GM18520 (cell line): Measurements from ENCODE around the gene TRIM72.
"Not testable (repeated sequence)": the region's sequence is repeated elsewhere in the genome, so short reads cannot be mapped to it uniquely, and the experiment has no call there.

Experiments
- ATAC-seq: cut with Tn5 transposase; IDR thresholded peaks from one replicate; pipeline ENCODE4 v1.9.1; 2021; ENCODE audit not compliant: unreplicated experiment

TRIM72 gene

DNA sequence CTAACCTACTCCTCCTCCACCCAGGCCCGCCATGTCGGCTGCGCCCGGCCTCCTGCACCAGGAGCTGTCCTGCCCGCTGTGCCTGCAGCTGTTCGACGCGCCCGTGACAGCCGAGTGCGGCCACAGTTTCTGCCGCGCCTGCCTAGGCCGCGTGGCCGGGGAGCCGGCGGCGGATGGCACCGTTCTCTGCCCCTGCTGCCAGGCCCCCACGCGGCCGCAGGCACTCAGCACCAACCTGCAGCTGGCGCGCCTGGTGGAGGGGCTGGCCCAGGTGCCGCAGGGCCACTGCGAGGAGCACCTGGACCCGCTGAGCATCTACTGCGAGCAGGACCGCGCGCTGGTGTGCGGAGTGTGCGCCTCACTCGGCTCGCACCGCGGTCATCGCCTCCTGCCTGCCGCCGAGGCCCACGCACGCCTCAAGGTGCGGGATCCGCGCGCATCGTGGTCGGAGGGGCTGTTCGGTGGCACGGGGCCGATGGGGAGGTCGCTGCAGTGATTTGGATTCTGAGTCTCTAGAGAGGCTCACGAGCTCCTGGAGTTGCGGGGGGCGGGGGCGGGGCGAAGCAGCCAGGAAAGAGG is 878 bp downstream of the TRIM72 start:
- ATAC-seq, result no peak

DNA sequence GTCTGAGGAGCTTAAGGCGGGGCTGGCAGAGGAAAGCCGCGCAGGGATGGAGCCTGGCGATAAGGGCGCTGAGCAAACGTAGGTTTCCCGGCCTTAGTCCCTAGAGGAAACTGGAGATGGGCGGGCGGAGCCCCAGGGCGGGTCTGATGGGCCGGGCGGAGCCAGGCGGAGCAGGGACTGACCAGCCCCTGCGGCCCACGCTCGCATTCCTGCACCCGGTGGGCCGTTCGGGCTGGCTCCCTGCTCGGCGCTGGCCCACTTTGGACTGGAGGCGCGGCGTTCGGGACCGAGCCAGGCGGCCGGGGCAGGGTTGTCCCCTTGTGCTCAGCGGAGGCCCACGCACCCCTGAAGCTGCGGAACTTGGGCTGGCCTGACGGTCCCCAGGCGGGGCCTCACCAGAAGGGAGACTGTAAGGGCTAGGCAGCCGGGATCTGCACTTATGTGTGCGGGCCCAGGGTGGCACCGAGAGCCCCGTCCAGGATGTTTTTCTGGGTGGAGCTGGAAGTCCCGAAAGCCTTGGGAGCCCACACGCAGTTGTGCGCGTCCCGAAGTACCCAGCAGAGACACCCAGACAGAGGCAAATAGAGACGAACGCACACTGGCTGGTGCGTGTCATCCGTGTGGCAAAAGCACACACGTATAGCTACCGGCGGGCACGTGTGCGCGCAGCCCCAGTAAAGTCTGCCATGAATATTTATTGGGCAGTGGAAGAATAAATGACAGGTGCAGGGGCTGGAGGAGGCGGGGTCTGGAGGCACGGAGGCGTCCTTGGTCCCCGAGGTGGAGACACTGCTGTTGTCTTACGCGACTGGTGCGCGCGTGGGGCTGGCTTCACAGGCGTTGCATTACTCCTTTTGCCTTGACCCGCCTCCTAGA is 1.6 kb downstream of the TRIM72 start:
- ATAC-seq, result no peak

DNA sequence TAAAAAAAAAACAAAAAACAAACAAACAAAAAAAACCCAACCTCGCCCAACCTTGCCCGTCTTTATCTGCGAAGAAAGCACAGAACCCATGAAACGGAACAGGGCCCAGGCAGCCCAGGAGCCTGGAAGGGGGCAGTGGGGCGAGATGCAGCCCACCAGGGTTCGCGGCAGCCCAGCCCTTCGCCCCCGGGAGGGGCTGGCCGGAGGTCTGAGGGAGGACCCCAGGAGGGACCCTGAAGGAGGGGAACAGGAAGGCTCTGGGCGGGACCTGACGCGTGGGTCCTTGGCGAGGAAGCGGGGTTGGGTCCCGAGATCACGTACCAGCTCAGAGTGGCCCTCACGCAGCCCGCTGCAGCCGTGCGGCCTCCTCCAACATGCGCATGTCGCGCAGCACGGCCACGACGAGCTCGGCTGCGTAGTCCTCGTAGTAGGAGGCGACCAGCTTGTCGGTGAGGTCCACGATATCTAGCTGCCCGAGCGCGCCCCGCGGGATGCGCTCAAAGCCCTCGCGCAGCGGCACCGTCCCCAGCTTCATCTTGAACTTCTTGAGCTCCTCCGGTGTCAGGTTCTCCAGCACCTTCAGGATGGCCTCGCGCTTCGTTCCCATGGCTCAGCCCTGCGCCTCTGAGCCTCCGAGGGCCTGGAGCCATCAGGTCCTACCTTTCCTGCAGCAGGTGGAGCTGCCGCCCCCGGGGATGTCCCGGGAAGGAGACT is 2.7 kb downstream of the TRIM72 start, which contains the start of gene PYDC1:
TSS of gene PYDC1 (minus strand) at position 714 of the 714 bp plus-strand sequence. CDS start at position 607, 107 bp downstream.
- no peak for ATAC-seq

DNA sequence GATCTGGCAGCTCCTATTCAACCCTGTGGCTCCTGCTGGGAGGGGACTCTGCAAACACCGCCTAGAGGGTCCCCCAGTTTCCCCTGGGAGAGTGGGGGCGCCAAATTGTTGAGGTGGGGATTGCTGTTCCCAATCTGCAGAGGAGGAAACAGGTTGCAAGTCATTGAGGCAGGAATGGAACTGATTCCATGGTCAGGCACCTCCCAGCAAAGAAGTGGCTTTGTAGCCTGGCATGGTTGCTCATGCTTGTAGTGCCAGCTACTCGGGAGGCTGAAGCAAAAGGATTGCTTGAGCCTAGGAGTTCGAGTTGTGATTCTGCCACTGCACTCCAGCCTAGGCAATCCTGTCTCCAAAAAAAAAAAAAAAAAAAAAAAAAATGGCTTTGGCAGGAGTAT is 3.2 kb downstream of the TRIM72 start:
- no peak for ATAC-seq

- ATAC-seq, result no peak
These were observed 5.3 kb downstream of the TRIM72 start for GRCh38 chr16:31219154-31219741.

DNA sequence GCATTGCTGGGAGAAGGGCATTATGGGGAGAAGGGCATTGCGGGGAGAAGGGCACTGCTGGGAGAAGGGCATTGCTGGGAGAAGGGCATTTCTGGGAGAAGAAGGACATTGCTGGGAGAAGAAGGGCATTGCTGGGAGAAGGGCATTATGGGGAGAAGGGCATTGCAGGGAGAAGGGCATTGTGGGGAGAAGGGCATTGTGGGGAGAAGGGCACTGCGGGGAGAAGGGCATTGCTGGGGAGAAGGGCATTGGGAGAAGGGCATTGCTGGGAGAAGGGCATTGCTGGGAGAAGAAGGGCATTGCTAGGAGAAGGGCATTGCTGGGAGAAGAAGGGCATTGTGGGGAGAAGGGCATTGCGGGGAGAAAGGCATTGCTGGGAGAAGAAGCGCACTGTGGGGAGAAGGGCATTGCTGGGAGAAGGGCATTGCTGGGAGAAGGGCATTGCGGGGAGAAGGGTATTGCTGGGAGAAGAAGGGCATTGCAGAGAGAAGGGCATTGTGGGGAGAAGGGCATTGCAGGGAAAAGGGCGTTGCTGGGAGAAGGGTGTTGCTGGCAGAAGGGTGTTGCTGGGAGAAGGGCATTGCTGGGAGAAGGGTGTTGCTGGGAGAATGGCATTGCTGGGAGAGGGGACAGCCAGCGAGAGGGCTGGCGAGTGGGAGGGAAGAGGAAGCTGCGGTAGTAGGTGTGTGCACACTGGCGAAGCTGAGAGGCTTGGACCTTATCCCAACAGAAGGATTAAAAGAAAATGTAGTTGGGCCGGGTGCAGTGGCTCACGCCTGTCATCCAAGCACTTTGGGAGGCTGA is 7.6 kb downstream of the TRIM72 start:
- ATAC-seq, result no peak

GRCh38 chr16:31223044-31223443 is 9.1 kb downstream of the TRIM72 start:
- no peak for ATAC-seq

- no peak for ATAC-seq
These were observed 10.4 kb downstream of the TRIM72 start for GRCh38 chr16:31224092-31224955.

DNA sequence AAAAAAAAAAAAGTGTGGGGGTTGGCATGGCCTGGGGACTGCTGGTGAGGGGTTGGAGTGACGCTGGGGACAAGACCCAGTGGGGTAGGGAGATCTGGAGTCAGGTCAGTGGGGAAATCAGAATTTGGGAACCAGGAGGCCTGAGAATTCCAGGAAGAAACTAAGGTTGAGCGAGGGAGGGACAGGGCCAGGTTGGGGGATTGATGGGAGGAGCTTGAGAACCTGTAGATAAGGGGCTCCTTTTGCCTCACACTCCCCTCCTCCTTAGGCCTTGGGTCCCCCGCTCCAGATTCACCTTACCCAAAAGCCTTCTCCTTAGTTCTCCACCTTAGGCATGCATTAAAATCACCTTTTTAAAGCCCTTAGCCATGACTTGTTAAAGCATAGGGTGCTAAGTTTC is 11.3 kb downstream of the TRIM72 start:
- no peak for ATAC-seq

DNA sequence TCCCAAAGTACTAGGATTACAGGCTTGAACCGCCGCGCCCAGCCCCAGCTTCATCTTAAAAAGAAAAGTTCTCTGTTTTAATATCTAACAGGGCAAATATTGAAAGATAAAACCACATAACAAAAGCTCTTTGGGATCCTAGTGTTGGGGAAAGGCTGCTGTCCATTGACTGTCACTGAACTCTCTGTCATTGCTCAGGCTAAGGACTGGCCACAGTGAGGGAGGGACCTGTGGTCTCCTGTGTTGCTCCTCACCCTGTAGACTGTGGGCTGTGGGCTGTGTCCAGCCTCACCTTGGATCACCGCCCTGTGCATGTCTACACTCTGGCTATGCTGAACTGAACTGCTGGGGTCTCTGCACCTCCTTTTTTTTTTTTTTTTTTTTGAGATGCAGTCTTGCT is 14.3 kb downstream of the TRIM72 start:
- no peak for ATAC-seq

DNA sequence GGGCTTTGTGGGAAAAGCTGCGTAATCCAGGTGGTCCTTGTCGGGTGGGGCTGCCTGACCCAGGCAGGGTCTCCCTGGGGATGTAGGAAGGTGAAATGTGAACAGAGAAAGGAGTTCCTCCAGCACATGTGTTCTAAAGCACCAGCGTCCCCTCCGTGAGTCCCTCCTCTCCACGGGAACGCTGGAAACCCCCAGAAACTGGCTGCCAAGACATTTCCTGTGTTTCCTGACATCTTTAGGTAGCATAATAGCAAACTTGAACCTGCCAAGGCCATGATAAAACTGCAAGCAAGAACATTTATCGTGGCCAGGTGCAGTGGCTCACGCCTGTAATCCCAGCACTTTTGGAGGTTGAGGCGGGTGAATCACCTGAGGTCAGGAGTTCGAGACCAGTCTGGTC is 15.6 kb downstream of the TRIM72 start:
- no peak for ATAC-seq

DNA sequence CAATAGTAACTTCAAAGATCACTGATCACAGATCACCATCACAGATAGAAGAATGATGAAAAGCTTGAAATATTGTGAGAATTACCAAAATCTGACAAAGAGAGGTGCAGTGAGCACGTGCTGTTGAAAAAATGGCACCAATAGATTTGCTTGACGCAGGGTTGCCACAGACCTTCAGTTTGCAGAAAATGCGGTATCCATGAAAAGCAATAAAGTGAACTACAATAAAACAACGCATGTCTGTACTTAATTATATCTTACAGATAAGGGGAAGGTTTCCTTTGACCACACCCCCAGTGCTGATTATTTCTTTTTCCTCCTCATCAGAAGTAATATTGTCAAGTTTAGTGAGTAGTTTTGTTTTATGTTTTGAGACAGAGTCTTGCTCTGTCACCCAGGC is 24.1 kb downstream of the TRIM72 start:
- ATAC-seq, result no peak

- no peak for ATAC-seq
These were observed 28.3 kb downstream of the TRIM72 start for GRCh38 chr16:31242206-31242605.

DNA sequence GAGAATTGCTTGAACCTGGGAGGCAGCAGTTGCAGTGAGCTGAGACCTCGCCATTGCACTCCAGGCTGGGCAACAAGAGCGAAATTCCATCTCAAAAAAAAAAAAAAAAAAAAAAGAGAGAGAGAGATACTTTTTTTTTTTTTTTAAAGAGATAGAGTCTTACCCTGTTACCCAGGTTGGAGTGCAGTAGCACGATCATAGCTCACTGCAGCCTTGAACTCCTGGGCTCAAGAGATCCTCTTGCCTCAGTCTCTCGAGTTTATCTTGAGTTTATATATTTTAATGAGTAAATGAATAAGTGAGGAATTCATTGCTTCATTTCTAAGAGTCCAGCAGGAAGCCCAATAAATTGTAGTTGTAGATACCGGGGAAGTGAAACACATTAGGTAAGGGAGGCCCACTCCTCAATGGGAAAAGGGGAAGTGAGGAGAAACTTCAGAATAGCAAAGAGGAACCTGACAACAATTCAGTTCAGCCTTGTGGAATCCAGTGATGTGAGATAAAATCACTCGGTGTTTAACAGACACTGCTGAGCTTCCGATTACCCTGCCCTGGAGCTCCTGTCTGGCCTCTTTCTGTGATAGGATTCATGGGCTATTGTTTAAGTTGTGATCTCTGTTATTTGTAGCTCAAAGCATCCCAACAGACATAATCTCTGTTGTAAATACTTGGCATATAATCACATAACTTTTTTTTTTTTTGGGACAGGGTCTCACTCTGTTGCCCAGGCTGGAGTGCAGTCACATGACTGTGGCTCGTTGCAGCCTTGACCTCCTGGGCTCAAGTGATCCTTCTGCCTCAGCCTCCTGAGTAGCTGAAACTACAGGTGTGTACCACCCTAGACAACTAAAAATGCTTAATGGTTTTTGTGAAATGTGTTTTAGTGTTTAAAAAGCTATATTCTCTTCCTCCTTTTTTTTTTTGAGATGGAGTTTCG is 30.1 kb downstream of the TRIM72 start:
- no peak for ATAC-seq

DNA sequence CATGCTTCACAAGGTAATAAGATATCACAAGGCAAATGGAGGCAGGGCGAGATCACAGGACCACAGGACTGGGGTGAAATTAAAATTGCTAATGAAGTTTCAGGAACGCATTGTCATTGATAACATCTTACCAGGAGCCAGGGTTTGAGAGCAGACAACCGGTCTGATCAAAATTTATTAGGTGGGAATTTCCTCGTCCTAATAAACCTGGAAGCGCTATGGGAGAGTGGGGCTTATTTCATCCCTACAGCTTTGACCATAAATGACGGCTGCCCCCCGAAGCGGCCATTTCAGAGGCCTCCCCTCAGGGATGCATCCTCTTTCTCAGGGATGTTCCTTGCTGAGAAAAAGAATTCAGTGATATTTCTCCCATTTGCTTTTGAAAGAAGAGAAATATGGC is 31.7 kb downstream of the TRIM72 start:
- ATAC-seq, result not testable (repeated sequence)

GRCh38 chr16:31246296-31246695 is 32.4 kb downstream of the TRIM72 start:
- ATAC-seq, result no peak

DNA sequence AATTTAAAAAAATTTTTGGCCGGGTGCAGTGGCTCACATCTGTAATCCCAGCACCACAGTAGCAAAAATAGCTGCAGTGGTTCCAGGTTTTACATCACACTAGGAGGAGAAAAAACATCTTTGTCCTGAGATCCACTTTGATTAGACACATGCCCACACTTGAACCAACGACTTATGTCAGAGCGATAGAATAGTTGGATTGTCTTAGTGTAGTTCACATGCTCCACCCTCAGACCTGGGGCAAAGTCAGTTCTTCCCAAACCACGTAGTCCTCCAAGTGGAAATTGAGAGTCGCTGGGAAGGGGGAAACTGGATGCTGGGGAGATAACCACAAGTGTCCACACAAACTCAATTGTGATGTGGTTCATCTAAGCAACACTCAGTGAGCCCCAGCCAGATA is 34.4 kb downstream of the TRIM72 start:
- no peak for ATAC-seq

GRCh38 chr16:31250782-31251384 is 37.0 kb downstream of the TRIM72 start:
- no peak for ATAC-seq
